HCT116 (cell line): ENCODE data around the gene MPIG6B. TPM values are rescaled to one million over a fixed set of nuclear protein-coding genes. Genes with fewer than 3 reads are reported as not detected.

Source experiments
- ATAC-seq: fragments of 200-7000 bp; cut with Tn5 transposase; 2 replicates; pipeline ENCODE4 v1.9.1; 2020; ENCODE audit warnings: mild to moderate bottlenecking, moderate library complexity
- BruUV-seq: library from RNA; stranded (reverse); fragments of 400-500 nt; replicated peaks from 2 replicates; lab custom pipeline; 2021; lab: Mats Ljungman, UMichigan
- CTCF ChIA-PET: fragments of 300-600 bp; sonication (Branson Sonifier 250); formaldehyde crosslinking; loops from one replicate; lab custom pipeline; 2021; ENCODE audit warnings: antibody characterized with exemption; lab: Charles Lee
- POLR2A ChIA-PET: fragments of 300-600, 350-600 bp; sonication (Branson Sonifier 250); formaldehyde crosslinking; loops from one replicate; lab custom pipeline; 2021; ENCODE audit warnings: antibody characterized with exemption; lab: Charles Lee
- RAD21 ChIA-PET, 2 experiments: fragments of 300-600 bp; sonication (Branson Sonifier 250); formaldehyde crosslinking; loops; one replicate each; lab custom pipeline; 2023; ENCODE audit warnings: low total read pairs in 2 of 2; ENCODE audit not compliant: uncharacterized antibody in 2 of 2, unreplicated experiment in 2 of 2, low non-redundant PET in 1 of 2; lab: Charles Lee
- DNase-seq: peaks from one replicate; pipeline ENCODE4 v3.0.0-alpha.2; 2010; ENCODE audit warnings: low read depth, low spot score
- H2AFZ ChIP-seq: fragments of 200-600 bp; shearing (Covaris generic), sonication (generic); 2 replicates; pipeline ENCODE4 v1.6.1; 2017; ENCODE audit warnings: low read depth, mixed run types, mixed read lengths, antibody characterized with exemption, low read length; ENCODE audit not compliant: poor library complexity, severe bottlenecking
- H3K27ac ChIP-seq: 2 replicates; pipeline ENCODE4 v1.5.1; 2012; ENCODE audit warnings: low read depth, low read length
- H3K27me3 ChIP-seq: fragments of 200-600 bp; sonication (generic); 2 replicates; pipeline ENCODE4 v1.6.1; 2016; ENCODE audit warnings: mixed run types, low read length, mixed read lengths; ENCODE audit not compliant: insufficient read depth
- H3K36me3 ChIP-seq, 2 experiments: fragments of 200-500 bp in 1 of 2; fragments of 200-600 bp in 1 of 2; sonication (Bioruptor generic) in 1 of 2; sonication (generic) in 1 of 2; 2 replicates each; pipeline versions ENCODE4 v1.5.1 to v1.6.1; 2014 to 2016; ENCODE audit warnings: low read length in 2 of 2, inconsistent platforms in 1 of 2, mixed read lengths in 1 of 2, mixed run types in 1 of 2; ENCODE audit not compliant: insufficient read depth in 2 of 2, control insufficient read depth in 1 of 2
- H3K4me1 ChIP-seq, 2 experiments: fragments of 200-600 bp in 1 of 2; sonication (generic) in 1 of 2; 2 replicates each; pipeline versions ENCODE4 v1.5.1 to v1.6.1; 2012 to 2017; ENCODE audit warnings: low read length in 2 of 2, inconsistent platforms in 1 of 2, mild to moderate bottlenecking in 1 of 2, mixed read lengths in 1 of 2, mixed run types in 1 of 2, moderate library complexity in 1 of 2; ENCODE audit not compliant: insufficient read depth in 2 of 2, control insufficient read depth in 1 of 2
- H3K4me2 ChIP-seq: fragments of 200-600 bp; sonication (generic); 2 replicates; pipeline ENCODE4 v1.6.1; 2017; ENCODE audit warnings: mixed run types, low read length, mixed read lengths
- H3K4me3 ChIP-seq, 2 experiments: fragments of 200-600 bp in 1 of 2; sonication (generic) in 1 of 2; replicated peaks in 1 of 2; 2 replicates each; pipeline ENCODE4 v1.5.1; 2011 to 2016; ENCODE audit warnings: low read length in 2 of 2, control low read depth in 1 of 2, low read depth in 1 of 2, mild to moderate bottlenecking in 1 of 2, mixed read lengths in 1 of 2, mixed run types in 1 of 2
- H3K79me2 ChIP-seq: fragments of 200-600 bp; sonication (generic); 2 replicates; pipeline ENCODE4 v1.6.1; 2017; ENCODE audit warnings: mild to moderate bottlenecking, mixed run types, low read length, moderate library complexity, mixed read lengths; ENCODE audit not compliant: insufficient read depth
- H3K9ac ChIP-seq: fragments of 200-600 bp; sonication (generic); 2 replicates; pipeline ENCODE4 v1.6.1; 2016; ENCODE audit warnings: low read length, mixed read lengths
- H3K9me2 ChIP-seq: fragments of 200-600 bp; sonication (generic), shearing (Covaris generic); 2 replicates; pipeline ENCODE4 v1.6.1; 2017; ENCODE audit warnings: mixed run types, mild to moderate bottlenecking, moderate library complexity; ENCODE audit not compliant: insufficient read depth
- H3K9me3 ChIP-seq, 2 experiments: fragments of 200-500 bp in 1 of 2; fragments of 200-600 bp in 1 of 2; sonication (Bioruptor generic) in 1 of 2; sonication (generic) in 1 of 2; 2 replicates each; pipeline ENCODE4 v1.6.1; 2014 to 2017; ENCODE audit warnings: low read length in 2 of 2, mixed read lengths in 2 of 2, inconsistent platforms in 1 of 2, low read depth in 1 of 2, mild to moderate bottlenecking in 1 of 2, mixed run types in 1 of 2, moderate library complexity in 1 of 2; ENCODE audit not compliant: control insufficient read depth in 1 of 2, insufficient read depth in 1 of 2
- H4K20me1 ChIP-seq: fragments of 200-600 bp; sonication (generic), shearing (Covaris generic); 2 replicates; pipeline ENCODE4 v1.6.1; 2017; ENCODE audit warnings: mixed run types, mild to moderate bottlenecking, moderate library complexity; ENCODE audit not compliant: insufficient read depth
- CEBPB ChIP-seq: IDR thresholded peaks from 2 replicates; pipeline ENCODE4 v1.6.1; 2012; ENCODE audit warnings: low read depth
- POLR2A ChIP-seq: IDR thresholded peaks from 2 replicates; pipeline ENCODE4 v1.7.0; 2011; ENCODE audit warnings: borderline replicate concordance; ENCODE audit not compliant: insufficient read depth, insufficient read length; ENCODE audit errors: extremely low read depth
- ZFX ChIP-seq: fragments of 450-650 bp; IDR thresholded peaks from 2 replicates; pipeline ENCODE4 v1.6.1; 2017
- intact Hi-C: fragments of 100-400 bp; cut with micrococcal nuclease; formaldehyde crosslinking; loops from 2 replicates; pipeline ENCODE4 v1.10.0; 2022
- total RNA-seq: library from RNA; stranded (reverse); gene quantifications from one replicate; pipeline ENCODE4 v1.2.1, GENCODE V29; 2021; ENCODE audit not compliant: unreplicated experiment
- TF ChIP-seq, protein P1 (sequence below): IDR thresholded peaks from 2 replicates; pipeline ENCODE4 v1.6.1; 2011; ENCODE audit warnings: mild to moderate bottlenecking, low read length, moderate library complexity; ENCODE audit not compliant: insufficient replicate concordance; ENCODE audit errors: extremely low read depth
- TF ChIP-seq, protein P2 (sequence below): IDR thresholded peaks from 2 replicates; pipeline ENCODE4 v1.6.1; 2012; ENCODE audit warnings: low read depth

The MPIG6B gene
- total RNA-seq, 1 experiment from 2014 or later, result 0.42 TPM

DNA sequence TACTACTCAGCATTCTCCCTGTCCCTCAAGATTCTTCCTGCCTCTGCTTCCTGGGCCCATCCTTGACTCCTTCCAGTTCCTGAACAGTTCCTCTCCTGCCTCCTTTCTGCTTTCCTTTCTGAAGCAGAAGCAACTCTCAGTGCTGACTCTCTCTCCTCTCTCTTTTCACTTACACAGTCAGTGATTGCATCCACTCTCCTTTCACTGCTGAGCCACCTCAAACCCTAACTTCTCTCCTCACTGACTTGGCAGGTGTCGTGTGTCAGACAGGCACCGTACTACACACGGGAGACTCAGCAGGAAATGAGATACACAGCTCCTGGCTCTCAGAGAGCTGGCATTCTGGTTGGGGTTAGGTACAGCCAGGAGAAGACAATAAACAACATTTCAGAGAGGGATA, 25.6 kb upstream of the MPIG6B start:
- no peak overlapping the region for H3K4me2 ChIP-seq
- ChIA-PET CTCF (no interaction called here), RAD21 (no interaction called here), POLR2A (no interaction called here)
- no peak overlapping the region for H3K27ac ChIP-seq
- BruUV-seq, result no TSS peak
- intact Hi-C loops, result no loop called here
- H3K4me3 ChIP-seq, result no peak overlapping the region
- no peak overlapping the region for H3K9ac ChIP-seq
- ATAC-seq (no peak), DNase-seq (no peak)
- no peaks in the 10 kb centered on the region for H3K9me2 ChIP-seq
- no peaks in the 10 kb centered on the region for H3K27me3 ChIP-seq
- peaks cover 0 to 14% of the 10 kb centered on the region in 2 experiments; a peak in 2 of 4 replicates for H3K36me3 ChIP-seq
- TF ChIP-seq, protein P1, sequence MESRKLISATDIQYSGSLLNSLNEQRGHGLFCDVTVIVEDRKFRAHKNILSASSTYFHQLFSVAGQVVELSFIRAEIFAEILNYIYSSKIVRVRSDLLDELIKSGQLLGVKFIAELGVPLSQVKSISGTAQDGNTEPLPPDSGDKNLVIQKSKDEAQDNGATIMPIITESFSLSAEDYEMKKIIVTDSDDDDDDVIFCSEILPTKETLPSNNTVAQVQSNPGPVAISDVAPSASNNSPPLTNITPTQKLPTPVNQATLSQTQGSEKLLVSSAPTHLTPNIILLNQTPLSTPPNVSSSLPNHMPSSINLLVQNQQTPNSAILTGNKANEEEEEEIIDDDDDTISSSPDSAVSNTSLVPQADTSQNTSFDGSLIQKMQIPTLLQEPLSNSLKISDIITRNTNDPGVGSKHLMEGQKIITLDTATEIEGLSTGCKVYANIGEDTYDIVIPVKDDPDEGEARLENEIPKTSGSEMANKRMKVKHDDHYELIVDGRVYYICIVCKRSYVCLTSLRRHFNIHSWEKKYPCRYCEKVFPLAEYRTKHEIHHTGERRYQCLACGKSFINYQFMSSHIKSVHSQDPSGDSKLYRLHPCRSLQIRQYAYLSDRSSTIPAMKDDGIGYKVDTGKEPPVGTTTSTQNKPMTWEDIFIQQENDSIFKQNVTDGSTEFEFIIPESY, result no peak
- TF ChIP-seq ZFX (no peak), CEBPB (no peak), POLR2A (no peak)
- TF ChIP-seq, protein P2, sequence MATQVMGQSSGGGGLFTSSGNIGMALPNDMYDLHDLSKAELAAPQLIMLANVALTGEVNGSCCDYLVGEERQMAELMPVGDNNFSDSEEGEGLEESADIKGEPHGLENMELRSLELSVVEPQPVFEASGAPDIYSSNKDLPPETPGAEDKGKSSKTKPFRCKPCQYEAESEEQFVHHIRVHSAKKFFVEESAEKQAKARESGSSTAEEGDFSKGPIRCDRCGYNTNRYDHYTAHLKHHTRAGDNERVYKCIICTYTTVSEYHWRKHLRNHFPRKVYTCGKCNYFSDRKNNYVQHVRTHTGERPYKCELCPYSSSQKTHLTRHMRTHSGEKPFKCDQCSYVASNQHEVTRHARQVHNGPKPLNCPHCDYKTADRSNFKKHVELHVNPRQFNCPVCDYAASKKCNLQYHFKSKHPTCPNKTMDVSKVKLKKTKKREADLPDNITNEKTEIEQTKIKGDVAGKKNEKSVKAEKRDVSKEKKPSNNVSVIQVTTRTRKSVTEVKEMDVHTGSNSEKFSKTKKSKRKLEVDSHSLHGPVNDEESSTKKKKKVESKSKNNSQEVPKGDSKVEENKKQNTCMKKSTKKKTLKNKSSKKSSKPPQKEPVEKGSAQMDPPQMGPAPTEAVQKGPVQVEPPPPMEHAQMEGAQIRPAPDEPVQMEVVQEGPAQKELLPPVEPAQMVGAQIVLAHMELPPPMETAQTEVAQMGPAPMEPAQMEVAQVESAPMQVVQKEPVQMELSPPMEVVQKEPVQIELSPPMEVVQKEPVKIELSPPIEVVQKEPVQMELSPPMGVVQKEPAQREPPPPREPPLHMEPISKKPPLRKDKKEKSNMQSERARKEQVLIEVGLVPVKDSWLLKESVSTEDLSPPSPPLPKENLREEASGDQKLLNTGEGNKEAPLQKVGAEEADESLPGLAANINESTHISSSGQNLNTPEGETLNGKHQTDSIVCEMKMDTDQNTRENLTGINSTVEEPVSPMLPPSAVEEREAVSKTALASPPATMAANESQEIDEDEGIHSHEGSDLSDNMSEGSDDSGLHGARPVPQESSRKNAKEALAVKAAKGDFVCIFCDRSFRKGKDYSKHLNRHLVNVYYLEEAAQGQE, result no peak
- no peak overlapping the region for H2AFZ ChIP-seq
- no peaks in the 10 kb centered on the region for H4K20me1 ChIP-seq
- peaks cover 4 to 8% of the 10 kb centered on the region in 2 experiments; a peak in 2 of 4 replicates for H3K4me1 ChIP-seq
- peaks cover 11% of the 10 kb centered on the region for H3K79me2 ChIP-seq
- no peaks in the 10 kb centered on the region for H3K9me3 ChIP-seq
